ENCODE results near the gene TUBGCP3.

GRCh38 chr13:112521073-112521685, 66.8 kb downstream of the TUBGCP3 start:
- no peak for TF ChIP-seq CTCF (IDR thresholded peaks at IDR 0.05)
- TF ChIP-seq POLR2A (IDR thresholded peaks at IDR 0.05) = no peak
- TF ChIP-seq EP300 (IDR thresholded peaks at IDR 0.05) = no peak
